Panc1 (cell line): Measurements from ENCODE around the gene PLPPR5. TPM values are rescaled to one million over a fixed set of nuclear protein-coding genes. Genes with fewer than 3 reads are reported as not detected.

ENCODE experiments used
- ATAC-seq: fragments of 200-7000 bp; cut with Tn5 transposase; 2 replicates; pipeline ENCODE4 v1.9.1; 2020; ENCODE audit warnings: mild to moderate bottlenecking, moderate library complexity
- BruUV-seq: library from RNA; stranded (reverse); fragments of 400-500 nt; replicated peaks from 2 replicates; lab custom pipeline; 2021; lab: Mats Ljungman, UMichigan
- CTCF ChIA-PET: fragments of 300-600 bp; sonication (Branson Sonifier 250); formaldehyde crosslinking; loops from one replicate; lab custom pipeline; 2022; ENCODE audit warnings: antibody characterized with exemption; lab: Charles Lee
- POLR2A ChIA-PET: fragments of 300-600 bp; sonication (Branson Sonifier 250); formaldehyde crosslinking; loops from one replicate; lab custom pipeline; 2022; ENCODE audit warnings: antibody characterized with exemption; lab: Charles Lee
- DNase-seq: peaks from one replicate; pipeline ENCODE4 v3.0.0-alpha.2; 2010; ENCODE audit warnings: low read depth, low spot score
- H3K27ac ChIP-seq: 2 replicates; pipeline ENCODE4 v1.5.1; 2011; ENCODE audit warnings: mild to moderate bottlenecking, low read length, inconsistent platforms
- H3K27me3 ChIP-seq: fragments of 200-500 bp; sonication (Bioruptor generic); 2 replicates; pipeline ENCODE4 v1.6.0; 2014; ENCODE audit warnings: low read length, inconsistent platforms; ENCODE audit not compliant: control insufficient read depth, insufficient read depth
- H3K36me3 ChIP-seq: fragments of 200-500 bp; sonication (Bioruptor generic); 2 replicates; pipeline ENCODE4 v1.5.1; 2014; ENCODE audit warnings: inconsistent platforms, mild to moderate bottlenecking, low read length, moderate library complexity; ENCODE audit not compliant: control insufficient read depth, insufficient read depth
- H3K4me1 ChIP-seq: 2 replicates; pipeline ENCODE4 v1.5.1; 2011; ENCODE audit warnings: inconsistent platforms, mild to moderate bottlenecking, low read length, moderate library complexity; ENCODE audit not compliant: control insufficient read depth, insufficient read depth
- H3K4me3 ChIP-seq, 2 experiments: 2 replicates each; pipeline ENCODE4 v1.5.1; 2011 to 2012; ENCODE audit warnings: low read depth in 2 of 2, low read length in 2 of 2, mild to moderate bottlenecking in 2 of 2, inconsistent platforms in 1 of 2, moderate library complexity in 1 of 2
- H3K9me3 ChIP-seq: fragments of 200-500 bp; sonication (Bioruptor generic); 2 replicates; pipeline ENCODE4 v1.5.1; 2014; ENCODE audit warnings: low read depth, mild to moderate bottlenecking, inconsistent platforms, low read length, moderate library complexity; ENCODE audit not compliant: control insufficient read depth, insufficient read depth
- CTCF ChIP-seq: fragments of 450-650 bp; IDR thresholded peaks from 2 replicates; pipeline ENCODE4 v1.5.1; 2017; ENCODE audit warnings: mild to moderate bottlenecking
- POLR2AphosphoS5 ChIP-seq: IDR thresholded peaks from 2 replicates; pipeline ENCODE4 v1.6.1; 2012; ENCODE audit warnings: mild to moderate bottlenecking, low read depth, low read length, moderate library complexity
- REST ChIP-seq, 2 experiments: IDR thresholded peaks; 2 replicates each; pipeline ENCODE4 v1.6.1; 2011 to 2012; ENCODE audit warnings: low read depth in 2 of 2, control low read depth in 1 of 2, low read length in 1 of 2, mild to moderate bottlenecking in 1 of 2, moderate library complexity in 1 of 2; ENCODE audit not compliant: insufficient read depth in 1 of 2
- SIN3A ChIP-seq: IDR thresholded peaks from 2 replicates; pipeline ENCODE4 v1.6.1; 2012; ENCODE audit warnings: low read depth, mild to moderate bottlenecking, low read length, moderate library complexity, borderline replicate concordance; ENCODE audit not compliant: insufficient read depth
- TCF7L2 ChIP-seq: IDR thresholded peaks from 2 replicates; pipeline ENCODE4 v1.6.1; 2011; ENCODE audit warnings: mild to moderate bottlenecking, low read depth, low read length, inconsistent platforms
- in situ Hi-C: cut with HindIII; loops from 2 replicates; pipeline ENCODE4 v1.10.0; 2016; ENCODE audit warnings: low sequenced_read_pairs, low pct_unique_long_range_greater_than_20kb
- intact Hi-C: fragments of 100-400 bp; cut with micrococcal nuclease; formaldehyde crosslinking; loops from one replicate; pipeline ENCODE4 v1.10.0; 2022; ENCODE audit not compliant: unreplicated experiment
- total RNA-seq: library from RNA; stranded (reverse); gene quantifications from one replicate; pipeline ENCODE4 v1.2.1, GENCODE V29; 2021; ENCODE audit not compliant: unreplicated experiment

PLPPR5 gene
- total RNA-seq, 1 experiment from 2014 or later: not detected

GRCh38 chr1:98969798-98970490 lies 34.7 kb downstream of the PLPPR5 start:
- DNase-seq (no peak), ATAC-seq (no peak)
- POLR2A ChIA-PET: no interaction called here
- no peak overlapping the region for H3K27ac ChIP-seq
- no peaks in the 10 kb centered on the region for H3K9me3 ChIP-seq
- intact Hi-C loops: no loop called here
- in situ Hi-C loops: no loop called here
- TF ChIP-seq REST (IDR thresholded peaks at IDR 0.05; ENCODE audit: insufficient read depth in 1 of 2, low read depth in 2 of 2, low read length in 1 of 2) (no peak), POLR2AphosphoS5 (no peak), TCF7L2 (no peak), SIN3A (no peak), CTCF (no peak)
- CTCF ChIA-PET: no interaction called here
- no peaks in the 10 kb centered on the region for H3K36me3 ChIP-seq
- no peaks in the 10 kb centered on the region for H3K4me1 ChIP-seq
- no peak overlapping the region for H3K4me3 ChIP-seq
- H3K27me3 ChIP-seq: no peaks in the 10 kb centered on the region
- no TSS peak for BruUV-seq

GRCh38 chr1:98967122-98967521 lies 37.5 kb downstream of the PLPPR5 start:
- Histone ChIP-seq H3K27me3 (no peaks in the 10 kb centered on the region), H3K27ac (no peak overlapping the region), H3K9me3 (no peaks in the 10 kb centered on the region), H3K36me3 (no peaks in the 10 kb centered on the region), H3K4me1 (no peaks in the 10 kb centered on the region), H3K4me3 (no peak overlapping the region)
- POLR2A ChIA-PET: no interaction called here
- TF ChIP-seq CTCF: no peak
- no peak for TF ChIP-seq TCF7L2
- no peak for TF ChIP-seq REST (IDR thresholded peaks at IDR 0.05; ENCODE audit: insufficient read depth in 1 of 2, low read depth in 2 of 2, low read length in 1 of 2)
- no peak for TF ChIP-seq POLR2AphosphoS5
- TF ChIP-seq SIN3A: no peak
- intact Hi-C loops: no loop called here
- no peak for DNase-seq
- CTCF ChIA-PET: no interaction called here
- BruUV-seq: no TSS peak
- in situ Hi-C loops: no loop called here
- no peak for ATAC-seq
